HG03097 (cell line): ENCODE results near the gene EXOC1.
"Not testable (repeated sequence)": the region's sequence is repeated elsewhere in the genome, so short reads cannot be mapped to it uniquely, and the experiment has no call there.

Experiments
- ATAC-seq: cut with Tn5 transposase; IDR thresholded peaks from one replicate; pipeline ENCODE4 v1.9.1; 2021; ENCODE audit not compliant: unreplicated experiment, low FRiP score

Gene EXOC1, protein sequence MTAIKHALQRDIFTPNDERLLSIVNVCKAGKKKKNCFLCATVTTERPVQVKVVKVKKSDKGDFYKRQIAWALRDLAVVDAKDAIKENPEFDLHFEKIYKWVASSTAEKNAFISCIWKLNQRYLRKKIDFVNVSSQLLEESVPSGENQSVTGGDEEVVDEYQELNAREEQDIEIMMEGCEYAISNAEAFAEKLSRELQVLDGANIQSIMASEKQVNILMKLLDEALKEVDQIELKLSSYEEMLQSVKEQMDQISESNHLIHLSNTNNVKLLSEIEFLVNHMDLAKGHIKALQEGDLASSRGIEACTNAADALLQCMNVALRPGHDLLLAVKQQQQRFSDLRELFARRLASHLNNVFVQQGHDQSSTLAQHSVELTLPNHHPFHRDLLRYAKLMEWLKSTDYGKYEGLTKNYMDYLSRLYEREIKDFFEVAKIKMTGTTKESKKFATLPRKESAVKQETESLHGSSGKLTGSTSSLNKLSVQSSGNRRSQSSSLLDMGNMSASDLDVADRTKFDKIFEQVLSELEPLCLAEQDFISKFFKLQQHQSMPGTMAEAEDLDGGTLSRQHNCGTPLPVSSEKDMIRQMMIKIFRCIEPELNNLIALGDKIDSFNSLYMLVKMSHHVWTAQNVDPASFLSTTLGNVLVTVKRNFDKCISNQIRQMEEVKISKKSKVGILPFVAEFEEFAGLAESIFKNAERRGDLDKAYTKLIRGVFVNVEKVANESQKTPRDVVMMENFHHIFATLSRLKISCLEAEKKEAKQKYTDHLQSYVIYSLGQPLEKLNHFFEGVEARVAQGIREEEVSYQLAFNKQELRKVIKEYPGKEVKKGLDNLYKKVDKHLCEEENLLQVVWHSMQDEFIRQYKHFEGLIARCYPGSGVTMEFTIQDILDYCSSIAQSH

DNA sequence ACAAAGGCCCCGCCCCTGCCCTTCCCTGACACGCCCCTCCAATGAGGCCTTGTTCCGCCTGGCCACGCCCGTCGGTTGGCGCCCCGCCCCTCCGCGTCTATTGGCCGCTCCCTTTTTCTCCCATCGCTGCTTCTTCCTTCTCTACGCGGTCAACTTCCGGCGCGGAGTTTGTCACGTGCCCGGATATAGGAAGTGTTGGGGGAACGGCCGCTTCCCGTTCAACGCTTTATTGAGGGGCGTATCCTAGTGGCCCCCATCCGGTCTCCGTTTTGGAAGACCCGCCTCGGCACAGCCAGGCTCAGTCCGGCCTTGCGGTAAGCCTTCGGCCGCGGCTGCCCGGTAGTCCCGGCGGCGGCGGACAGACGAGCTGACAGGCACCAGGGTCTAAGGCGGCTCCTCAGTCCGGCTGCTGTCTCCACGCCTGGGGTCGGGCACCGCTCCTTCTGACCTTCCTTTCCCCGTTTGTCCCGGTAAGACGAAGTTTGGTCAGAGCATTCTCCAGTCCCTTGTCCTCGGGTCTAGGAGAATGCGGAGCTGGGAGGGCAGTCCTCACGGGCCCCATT lies at the start of gene EXOC1:
Gene EXOC1, plus strand, starts transcription at position 165 of the 563 bp plus-strand sequence. CDS start 4,676 bp downstream, outside the sequence.
- ATAC-seq = peak; percentile 98

DNA sequence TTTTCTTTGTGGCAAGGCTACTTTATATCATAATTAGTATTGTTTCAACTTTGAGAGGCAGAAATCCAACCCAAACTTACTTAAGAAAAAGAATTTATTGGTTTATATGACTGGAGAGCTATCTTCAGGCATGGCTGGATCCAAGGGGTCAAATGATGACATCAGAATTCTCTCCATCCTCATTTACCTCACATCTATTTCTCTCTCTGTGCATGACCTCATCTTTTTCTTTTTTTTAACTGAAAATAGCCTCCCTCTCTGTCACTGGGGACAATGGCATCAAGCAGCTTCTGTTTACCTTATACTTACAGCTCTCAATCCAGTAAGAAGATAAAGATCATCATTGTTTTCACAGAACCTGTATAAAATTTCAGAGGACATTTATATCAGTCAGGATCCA lies 45.9 kb upstream of the EXOC1 start:
- ATAC-seq = no peak

DNA sequence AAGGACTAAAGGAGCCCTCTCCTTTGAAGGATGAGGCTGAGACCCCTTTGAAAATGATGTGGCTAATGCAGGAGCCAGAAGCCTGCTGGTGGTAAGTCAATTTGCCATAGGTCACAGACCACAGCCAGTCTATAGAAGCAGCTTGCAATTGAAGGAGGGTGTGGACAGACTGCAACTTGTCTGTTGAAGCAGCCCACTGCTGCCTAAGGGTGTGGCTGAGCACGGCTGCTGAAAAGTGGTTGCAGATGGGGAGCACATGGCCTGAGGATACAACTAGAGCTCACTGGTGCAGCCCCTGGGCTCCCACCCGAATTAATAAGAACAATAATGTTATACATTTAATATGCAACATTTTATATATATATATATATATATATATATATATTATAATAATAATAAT lies 45.3 kb upstream of the EXOC1 start:
- ATAC-seq = no peak

DNA sequence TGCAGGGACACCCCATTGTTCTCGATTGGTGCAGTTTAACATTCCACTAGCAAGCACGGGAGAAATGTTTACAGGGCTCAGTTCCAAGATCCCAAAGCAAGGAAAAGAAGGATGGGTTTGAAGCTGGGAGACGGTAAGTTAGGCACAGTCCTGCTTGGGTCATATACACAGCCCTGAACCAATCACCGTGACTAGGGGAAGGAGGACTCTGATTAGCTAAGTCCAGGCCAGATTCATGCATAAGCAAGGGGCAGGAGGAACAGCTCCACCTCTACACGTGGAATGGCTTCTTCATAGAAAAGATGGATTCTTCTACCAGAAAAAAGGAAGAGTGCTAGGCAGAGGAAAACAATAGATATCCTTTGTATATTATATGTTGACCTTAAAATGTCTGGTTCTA lies 44.8 kb upstream of the EXOC1 start:
- ATAC-seq = no peak

DNA sequence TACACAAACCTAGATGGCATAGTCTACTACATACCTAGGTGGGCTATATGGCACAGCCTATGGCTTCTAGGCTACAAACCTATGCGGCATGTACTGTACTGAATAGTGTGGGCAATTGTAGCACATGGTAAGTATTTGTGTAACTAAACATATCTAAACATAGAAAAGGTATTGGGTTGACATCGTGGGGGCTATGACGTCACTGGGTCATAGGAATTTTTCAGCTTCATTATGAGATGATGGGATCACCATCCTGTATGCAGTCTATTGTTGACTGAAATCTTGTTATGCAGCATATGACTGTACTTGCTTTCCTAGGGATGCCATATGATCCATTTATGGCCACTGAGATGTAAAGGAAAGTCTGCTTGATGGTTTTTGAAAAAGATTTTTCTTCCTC lies 35.8 kb upstream of the EXOC1 start:
- ATAC-seq = no peak

DNA sequence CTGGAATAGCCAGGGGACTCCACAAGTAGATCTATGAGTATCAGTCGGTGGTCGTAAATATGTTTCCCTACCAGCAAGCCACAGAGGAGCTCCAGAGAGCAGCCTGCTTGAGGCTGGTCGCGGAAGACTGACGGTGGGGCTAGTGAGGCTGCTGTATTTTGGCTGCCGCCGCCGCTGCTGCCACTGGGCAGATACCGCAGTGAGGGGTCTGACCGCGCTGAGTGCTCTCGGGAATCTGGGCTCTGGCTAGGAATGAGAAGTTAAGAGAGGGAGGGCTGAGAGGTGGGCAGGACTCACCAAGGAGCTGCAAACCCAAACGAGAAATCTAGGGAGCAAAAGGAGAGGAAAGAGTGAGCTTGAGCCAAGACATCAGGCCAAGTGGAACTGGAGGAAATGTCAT lies 33.8 kb upstream of the EXOC1 start, which contains the start of gene EXOC1L:
Gene EXOC1L, plus strand, starts transcription at position 157 of the 400 bp plus-strand sequence. Its CDS starts 237 bp downstream, at position 394.
- no peak for ATAC-seq

DNA sequence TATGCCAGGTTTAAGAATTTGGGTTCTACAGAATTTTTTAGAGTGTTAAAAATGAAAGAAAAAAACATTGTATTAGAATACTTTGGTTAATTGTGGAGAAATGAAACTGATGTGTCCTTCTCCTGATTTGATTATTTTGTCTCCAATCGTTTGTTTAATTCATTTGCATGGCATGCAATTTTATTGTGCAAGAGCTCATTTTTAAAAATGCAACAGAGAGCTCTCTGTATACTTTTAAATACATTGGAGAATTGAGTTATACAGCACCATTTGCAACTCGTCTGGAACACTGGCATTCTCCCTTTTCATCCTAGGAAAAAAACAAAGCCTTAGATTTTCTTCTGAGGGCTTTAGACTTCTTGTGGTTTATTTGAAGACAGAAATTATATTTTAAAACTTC lies 33.2 kb upstream of the EXOC1 start:
- no peak for ATAC-seq

DNA sequence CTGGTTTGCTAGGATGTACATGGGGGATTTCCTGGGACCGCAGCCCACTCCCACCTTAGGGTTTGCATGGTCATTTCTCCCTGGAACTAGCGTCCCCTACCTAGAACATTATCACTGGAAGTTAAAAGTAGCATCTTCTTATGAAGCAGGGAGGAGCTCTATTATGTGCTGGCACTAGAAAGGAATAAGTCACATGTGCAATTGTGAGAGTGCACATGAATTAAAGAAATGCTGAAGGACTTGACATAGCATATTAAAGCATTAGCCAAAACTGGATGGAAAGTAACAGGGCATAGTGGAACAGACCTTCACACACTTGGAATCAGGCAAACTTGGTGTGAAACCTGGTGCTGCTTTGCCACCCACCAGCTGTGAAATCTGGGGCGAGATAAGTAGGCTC lies 31.1 kb upstream of the EXOC1 start:
- no peak for ATAC-seq

DNA sequence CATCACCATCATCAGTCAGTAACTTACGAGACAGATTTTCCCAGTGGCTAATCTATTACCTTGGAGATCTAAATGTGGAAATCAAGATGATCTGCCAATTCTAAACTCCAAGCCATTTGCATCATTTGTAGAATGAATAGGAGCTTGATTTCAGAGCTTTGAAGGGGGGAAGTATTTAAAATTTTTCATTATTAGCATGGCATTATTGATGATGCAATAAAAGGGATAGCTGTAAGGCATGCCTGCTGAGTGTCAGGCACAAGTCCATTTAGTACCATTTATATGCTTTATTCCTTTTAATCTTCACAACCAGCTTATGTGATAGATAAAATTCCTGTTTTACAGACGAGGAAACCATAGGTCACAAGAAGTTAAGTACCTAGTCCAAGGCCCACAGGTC lies 28.6 kb upstream of the EXOC1 start:
- no peak for ATAC-seq

DNA sequence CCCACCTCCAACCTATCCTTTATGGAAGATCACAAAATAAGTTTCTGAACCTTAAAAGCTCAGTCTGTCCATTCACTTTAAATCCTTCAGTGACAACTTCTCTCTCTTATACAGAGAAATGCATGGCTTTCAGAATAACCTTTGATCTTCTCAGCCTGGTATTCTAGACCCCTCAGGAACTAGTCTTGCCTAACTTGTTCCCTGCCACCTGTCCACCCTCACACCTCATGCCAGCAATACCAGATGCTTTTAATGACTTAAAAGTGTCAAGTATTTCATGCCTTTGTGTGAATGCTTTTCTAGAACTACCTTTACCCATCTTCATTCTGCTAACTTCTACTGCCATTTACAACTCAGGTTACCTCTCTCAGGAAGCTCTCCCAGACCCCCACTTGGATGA lies 26.5 kb upstream of the EXOC1 start:
- ATAC-seq = no peak

DNA sequence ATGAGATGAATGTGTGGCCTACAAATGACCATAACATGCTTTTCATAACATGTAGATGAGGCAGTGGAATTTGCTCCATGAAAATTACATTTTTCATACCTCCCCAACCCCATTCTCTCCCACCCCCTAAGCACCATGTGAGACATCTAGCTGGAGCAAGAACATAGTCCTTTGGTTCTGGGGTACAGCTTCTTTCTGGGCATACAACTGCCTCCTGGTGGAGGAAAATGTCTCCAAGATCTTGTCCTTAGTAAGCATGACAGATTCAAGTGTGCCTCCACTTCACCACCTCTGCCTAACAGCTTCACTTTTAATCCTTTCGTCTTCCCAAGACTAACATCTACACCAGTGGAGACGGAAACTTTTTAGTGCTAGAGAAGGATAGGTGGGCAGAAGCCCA lies 25.9 kb upstream of the EXOC1 start:
- ATAC-seq = no peak

DNA sequence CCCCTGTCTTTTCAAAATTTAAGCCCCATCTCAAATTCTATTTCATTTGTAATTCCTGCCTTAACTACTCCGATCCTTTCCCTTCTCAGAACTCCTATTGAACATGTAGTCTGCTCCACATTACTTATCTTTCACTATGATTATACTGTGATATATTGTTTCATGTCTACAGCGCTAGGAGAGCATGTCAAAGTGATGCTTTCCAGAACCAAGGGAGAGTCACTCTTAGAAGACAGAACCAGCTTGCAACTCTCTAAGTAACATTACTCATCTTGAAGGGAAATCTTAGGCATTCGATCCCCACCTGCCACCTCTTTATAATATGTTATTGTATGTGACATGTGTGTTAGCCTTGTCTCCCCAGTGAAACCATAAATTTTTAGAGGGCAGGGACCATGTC lies 23.4 kb upstream of the EXOC1 start:
- no peak for ATAC-seq

DNA sequence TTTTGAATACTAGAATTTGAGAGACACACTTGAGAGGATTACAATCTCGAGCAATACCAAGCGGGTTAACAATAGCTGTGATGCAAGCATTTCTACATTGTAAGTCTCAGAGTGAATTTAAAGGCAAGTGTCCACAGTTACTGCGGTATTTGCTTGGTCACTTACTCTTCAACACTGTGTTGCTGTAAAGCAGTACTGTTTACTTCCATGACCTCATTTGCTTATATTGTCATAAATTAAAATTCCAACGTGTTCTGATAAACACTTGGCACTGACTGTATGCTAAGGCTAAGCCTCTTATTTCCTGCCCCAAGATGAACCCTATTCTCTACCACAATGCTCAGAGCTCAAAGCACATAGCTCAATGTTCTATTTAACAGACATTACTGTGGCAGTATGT lies 22.7 kb upstream of the EXOC1 start:
- ATAC-seq = no peak

DNA sequence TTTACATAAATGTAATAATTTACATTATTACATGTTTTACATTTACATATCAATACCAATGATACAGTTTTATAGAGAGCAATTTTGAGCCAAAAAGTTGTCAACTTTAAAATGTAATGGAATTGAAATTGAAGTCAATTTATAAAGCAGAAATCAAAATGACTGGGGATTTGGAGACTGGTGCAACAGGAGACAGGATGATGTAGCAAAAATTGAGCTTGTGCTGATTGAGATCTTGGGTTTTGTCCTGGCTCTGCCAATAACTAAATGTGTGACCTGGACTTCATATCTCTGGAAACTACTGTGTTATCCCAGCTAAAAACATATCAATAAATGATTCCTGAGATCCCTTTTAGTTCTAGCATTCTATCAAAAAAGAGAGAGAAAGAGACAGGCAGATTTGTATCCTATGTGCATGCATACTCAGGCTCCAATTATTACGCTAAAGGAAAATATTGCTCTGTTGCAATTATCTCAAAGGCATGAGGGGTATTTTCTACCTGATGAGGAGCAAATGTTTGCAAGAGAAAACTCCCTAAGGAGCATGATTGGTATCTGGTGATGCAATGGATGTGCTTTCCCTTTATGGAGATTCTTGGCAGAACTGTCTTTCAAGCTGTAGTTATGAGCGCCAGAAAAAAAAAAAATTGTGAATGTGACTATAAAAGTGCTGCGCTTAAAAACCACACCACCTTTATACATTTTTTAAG lies 19.2 kb upstream of the EXOC1 start:
- no peak for ATAC-seq

DNA sequence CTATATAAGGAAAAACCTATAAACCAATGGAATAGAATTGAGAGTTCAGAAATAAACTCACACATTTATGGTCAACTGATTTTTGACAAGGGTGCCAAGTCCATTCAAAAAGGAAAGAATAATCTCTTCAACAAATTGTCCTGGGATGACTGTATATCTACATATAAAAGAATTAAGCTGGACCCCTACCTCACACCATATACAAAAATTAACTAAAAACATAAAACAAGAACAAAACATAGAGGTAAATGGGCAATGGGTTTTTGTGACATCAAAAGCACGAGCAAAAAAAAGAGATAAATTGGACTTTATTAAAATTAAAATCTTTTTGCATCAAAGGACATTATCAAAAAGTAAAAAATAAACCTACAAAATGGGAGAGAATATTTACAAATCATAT lies 15.5 kb upstream of the EXOC1 start:
- ATAC-seq = no peak

DNA sequence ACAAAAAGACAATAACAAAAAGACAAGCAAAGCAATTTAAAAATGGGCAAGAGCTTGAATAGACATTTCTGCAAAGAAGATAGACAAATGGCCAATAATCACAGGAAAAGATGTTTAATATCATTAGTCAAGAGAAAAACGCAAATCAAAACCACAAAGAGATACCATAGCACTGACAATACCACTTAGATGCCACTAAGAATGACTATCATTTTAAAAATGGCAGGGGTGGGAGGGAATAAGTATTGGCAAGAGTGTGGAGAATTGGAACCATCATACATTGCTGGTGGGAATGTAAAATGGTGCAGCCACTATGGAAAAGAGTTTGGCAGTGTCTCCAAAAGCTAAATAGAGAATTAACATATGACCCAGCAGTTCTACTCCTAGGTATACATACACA lies 15.1 kb upstream of the EXOC1 start:
- ATAC-seq = no peak

DNA sequence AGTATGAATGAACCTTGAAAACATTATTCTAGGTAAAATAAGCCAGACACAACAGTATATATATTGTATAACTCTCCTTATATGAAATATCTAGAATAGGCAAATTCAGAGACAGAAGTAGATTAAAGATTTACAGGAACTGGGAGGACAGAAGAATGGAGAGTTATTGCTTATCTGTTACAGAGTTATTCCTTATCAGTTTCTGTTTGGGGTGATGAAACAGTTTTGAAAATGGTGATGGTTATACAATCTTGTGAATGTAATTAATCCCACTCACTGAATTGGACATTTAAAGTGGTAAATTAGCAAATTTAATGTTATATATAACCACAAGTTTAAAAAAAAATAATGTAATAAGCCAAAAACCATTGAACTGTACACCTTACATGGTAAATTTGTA lies 14.5 kb upstream of the EXOC1 start:
- no peak for ATAC-seq

DNA sequence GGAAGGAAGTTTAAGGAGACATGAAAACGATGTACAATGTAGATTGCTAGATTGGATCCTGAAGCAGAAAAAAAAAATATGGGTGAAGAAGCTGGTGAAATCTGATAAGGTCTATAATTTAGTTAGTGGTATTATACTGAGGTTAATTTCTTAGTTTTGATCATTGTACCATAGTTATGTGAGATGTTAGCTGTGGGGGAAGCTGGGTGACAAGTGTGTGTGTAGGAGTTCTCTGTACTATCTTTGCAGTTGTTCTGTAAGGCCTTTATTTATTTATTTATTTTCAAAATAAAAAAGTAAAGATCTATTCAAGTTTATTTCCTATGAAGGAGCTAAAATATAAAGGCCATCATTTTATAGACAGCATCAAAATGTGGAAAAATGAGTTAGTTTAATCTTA lies 12.5 kb upstream of the EXOC1 start:
- ATAC-seq = no peak

DNA sequence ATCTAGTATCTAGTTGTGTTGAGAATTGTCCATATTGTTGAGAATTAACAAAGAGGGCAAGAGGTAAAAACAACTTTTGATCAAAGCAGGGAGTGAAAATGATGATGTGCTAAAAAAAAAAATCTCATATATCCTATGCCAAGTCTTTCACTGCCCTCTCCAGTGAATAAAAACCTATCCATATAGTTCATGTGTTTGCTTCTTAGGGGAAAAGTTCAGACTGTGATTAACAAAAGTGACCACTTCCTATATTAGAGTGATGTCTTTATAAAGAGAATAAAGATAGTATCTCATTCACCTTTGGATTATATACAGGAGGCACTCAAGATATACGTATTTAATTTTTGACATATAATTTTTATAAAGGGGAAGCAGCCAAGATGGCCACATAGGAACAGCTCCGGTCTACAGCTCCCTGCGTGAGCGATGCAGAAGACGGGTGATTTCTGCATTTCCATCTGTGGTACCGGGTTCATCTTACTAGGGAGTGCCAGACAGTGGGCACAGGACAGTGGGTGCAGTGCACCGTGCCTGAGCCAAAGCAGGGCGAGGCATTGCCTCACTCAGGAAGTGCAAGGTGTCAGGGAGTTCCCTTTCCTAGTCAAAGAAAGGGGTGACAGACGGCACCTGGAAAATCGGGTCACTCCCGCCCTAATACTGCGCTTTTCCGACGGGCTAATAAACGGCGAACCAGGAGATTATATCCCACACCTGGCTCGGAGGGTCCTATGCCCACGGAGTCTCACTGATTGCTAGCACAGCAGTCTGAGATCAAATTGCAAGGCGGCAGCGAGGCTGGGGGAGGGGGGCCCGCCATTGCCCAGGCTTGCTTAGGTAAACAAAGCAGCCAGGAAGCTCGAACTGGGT lies 11.8 kb upstream of the EXOC1 start:
- ATAC-seq = not testable (repeated sequence)

DNA sequence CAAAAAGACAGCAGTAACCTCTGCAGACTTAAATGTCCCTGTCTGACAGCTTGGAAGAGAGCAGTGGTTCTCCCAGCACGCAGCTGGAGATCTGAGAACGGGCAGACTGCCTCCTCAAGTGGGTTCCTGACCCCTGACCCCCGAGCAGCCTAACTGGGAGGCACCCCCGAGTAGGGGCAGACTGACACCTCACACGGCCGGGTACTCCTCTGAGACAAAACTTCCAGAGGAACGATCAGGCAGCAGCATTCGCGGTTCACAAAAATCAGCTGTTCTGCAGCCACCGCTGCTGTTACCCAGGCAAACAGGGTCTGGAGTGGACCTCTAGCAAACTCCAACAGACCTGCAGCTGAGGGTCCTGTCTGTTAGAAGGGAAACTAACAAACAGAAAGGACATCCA lies 11.1 kb upstream of the EXOC1 start:
- not testable (repeated sequence) for ATAC-seq
